Activated B cell treated with CpG ODN at 0.5 μM for 24 hours (primary cell): ENCODE data around the gene FAM200B. TPM values are rescaled to one million over a fixed set of nuclear protein-coding genes. Genes with fewer than 3 reads are reported as not detected.

Experiments used
- ATAC-seq: fragments of 200-7000 bp; cut with Tn5 transposase; one replicate; pipeline ENCODE4 v1.10.0; 2021; ENCODE audit warnings: low read depth, mild to moderate bottlenecking, moderate library complexity
- CTCF ChIA-PET: fragments of 350-600 bp; sonication (Branson Sonifier 250); formaldehyde crosslinking; loops from one replicate; lab custom pipeline; 2021; ENCODE audit warnings: antibody characterized with exemption; lab: Charles Lee
- POLR2A ChIA-PET: fragments of 350-600 bp; sonication (Branson Sonifier 250); formaldehyde crosslinking; loops from one replicate; lab custom pipeline; 2021; ENCODE audit warnings: antibody characterized with exemption; lab: Charles Lee
- DNase-seq: peaks from one replicate; pipeline ENCODE4 v3.0.0; 2022
- H3K27ac Mint-ChIP-seq: one replicate; pipeline ENCODE4 v1.8.0; 2020; ENCODE audit warnings: mixed read lengths
- H3K27me3 Mint-ChIP-seq: one replicate; pipeline ENCODE4 v1.8.0; 2021; ENCODE audit warnings: mixed read lengths
- H3K36me3 Mint-ChIP-seq: one replicate; pipeline ENCODE4 v1.8.0; 2021; ENCODE audit warnings: low read depth, mixed read lengths
- H3K4me1 Mint-ChIP-seq: one replicate; pipeline ENCODE4 v1.8.0; 2021; ENCODE audit warnings: mixed read lengths
- H3K4me3 Mint-ChIP-seq: one replicate; pipeline ENCODE4 v1.8.0; 2020; ENCODE audit warnings: mild to moderate bottlenecking, mixed read lengths
- H3K9me3 Mint-ChIP-seq: one replicate; pipeline ENCODE4 v1.8.0; 2020; ENCODE audit warnings: mixed read lengths
- CTCF ChIP-seq: fragments of 200-600 bp; IDR thresholded peaks from one replicate; pipeline ENCODE4 v1.8.0; 2022; ENCODE audit warnings: antibody characterized with exemption, mild to moderate bottlenecking
- intact Hi-C: fragments of 100-400 bp; cut with micrococcal nuclease; formaldehyde crosslinking; loops from one replicate; pipeline ENCODE4 v1.15.1; 2024
- total RNA-seq: library from RNA; stranded (reverse); gene quantifications from 2 replicates; pipeline ENCODE4 v1.2.3, GENCODE V29; 2022

FAM200B gene
- total RNA-seq = 9.1 and 11.3 TPM in 2 replicates

GRCh38 chr4:15681372-15682241, at the start of gene FAM200B:
TSS of gene FAM200B (plus strand) at chr4:15681827. CDS start at chr4:15686978, 5,151 bp downstream.
- ChIA-PET CTCF (no interaction called here), POLR2A (interaction anchor here (1.6 to 2.3 kb wide), 2 partner anchors 24 to 27 kb away, joined by 4 to 14 read pairs; partner anchors contain the start of gene FBXL5)
- no peak for TF ChIP-seq CTCF
- Mint-ChIP-seq H3K27ac (peak within 1 kb of the TSS; percentile 93), H3K4me3 (peak within 1 kb of the TSS; percentile 97), H3K4me1 (peaks cover 27% of the 10 kb centered on the region), H3K27me3 (no peaks in the 10 kb centered on the region), H3K36me3 (peaks cover 18% of the 10 kb centered on the region), H3K9me3 (no peaks in the 10 kb centered on the region)
- intact Hi-C loops = loop anchor here (1.0 to 10.0 kb wide), 3 partner anchors 26 to 679 kb away; partner anchors contain the start of genes CPEB2, FBXL5 and TAPT1
- DNase-seq = peak; percentile 98
- ATAC-seq = peak; percentile 98

- no peaks in the 10 kb centered on the region for H3K27me3 Mint-ChIP-seq
- intact Hi-C loops = no loop called here
- DNase-seq (no peak), ATAC-seq (no peak)
- ChIA-PET POLR2A (no interaction called here), CTCF (no interaction called here)
- H3K27ac Mint-ChIP-seq = no peak overlapping the region
- peaks cover 57% of the 10 kb centered on the region for H3K36me3 Mint-ChIP-seq
- H3K9me3 Mint-ChIP-seq = no peaks in the 10 kb centered on the region
- H3K4me3 Mint-ChIP-seq = no peak overlapping the region
- TF ChIP-seq CTCF = no peak
- no peaks in the 10 kb centered on the region for H3K4me1 Mint-ChIP-seq
Measured at GRCh38 chr4:15636818-15637217, 44.8 kb upstream of the FAM200B start.

- ATAC-seq (no peak), DNase-seq (no peak)
- H3K4me1 Mint-ChIP-seq = peaks cover 2% of the 10 kb centered on the region
- TF ChIP-seq CTCF = no peak
- peaks cover 47% of the 10 kb centered on the region for H3K36me3 Mint-ChIP-seq
- H3K4me3 Mint-ChIP-seq = no peak overlapping the region
- H3K27ac Mint-ChIP-seq = no peak overlapping the region
- CTCF ChIA-PET = no interaction called here
- no peaks in the 10 kb centered on the region for H3K9me3 Mint-ChIP-seq
- POLR2A ChIA-PET = no interaction called here
- no peaks in the 10 kb centered on the region for H3K27me3 Mint-ChIP-seq
- intact Hi-C loops = no loop called here
Measured at GRCh38 chr4:15638418-15638817, 43.2 kb upstream of the FAM200B start.

- intact Hi-C loops = no loop called here
- H3K9me3 Mint-ChIP-seq = no peaks in the 10 kb centered on the region
- no peaks in the 10 kb centered on the region for H3K27me3 Mint-ChIP-seq
- TF ChIP-seq CTCF = no peak
- CTCF ChIA-PET = interaction anchor here (1.7 kb wide), 1 partner anchor 417 kb away, joined by 4 read pairs; no protein-coding TSS in a partner anchor
- peaks cover 7% of the 10 kb centered on the region for H3K36me3 Mint-ChIP-seq
- no peak for ATAC-seq
- POLR2A ChIA-PET = no interaction called here
- H3K4me3 Mint-ChIP-seq = no peak overlapping the region
- peaks cover 50% of the 10 kb centered on the region for H3K4me1 Mint-ChIP-seq
- no peak for DNase-seq
- H3K27ac Mint-ChIP-seq = no peak overlapping the region
Measured at GRCh38 chr4:15648600-15648999, 33.0 kb upstream of the FAM200B start.

- POLR2A ChIA-PET = no interaction called here
- intact Hi-C loops = loop anchor here (1.0 to 10.0 kb wide), 8 partner anchors 171 to 775 kb away; partner anchors contain the start of gene TAPT1
- H3K4me3 Mint-ChIP-seq = no peak overlapping the region
- CTCF ChIA-PET = interaction anchor here (0.8 to 1.3 kb wide), 5 partner anchors 84 to 1993 kb away, joined by 3 to 4 read pairs (median 3); no protein-coding TSS in a partner anchor
- peaks cover 3% of the 10 kb centered on the region for H3K36me3 Mint-ChIP-seq
- TF ChIP-seq CTCF = no peak
- H3K27me3 Mint-ChIP-seq = no peaks in the 10 kb centered on the region
- no peak for DNase-seq
- H3K4me1 Mint-ChIP-seq = peaks cover 53% of the 10 kb centered on the region
- no peaks in the 10 kb centered on the region for H3K9me3 Mint-ChIP-seq
- H3K27ac Mint-ChIP-seq = peak overlapping the region; percentile 31
- ATAC-seq = peak; percentile 63
Measured at GRCh38 chr4:15649914-15650545, 31.6 kb upstream of the FAM200B start.
